Prostate gland (tissue), 2 donors: ENCODE data around the gene COP1. TPM values are rescaled to one million over a fixed set of nuclear protein-coding genes. Genes with fewer than 3 reads are reported as not detected.

Experiments used
- DNase-seq: peaks from one replicate; pipeline ENCODE4 v3.0.0-alpha.2; 2019; ENCODE audit warnings: low spot score
- H3K27ac ChIP-seq, 2 donors: fragments of 200-600 bp; sonication (generic); 2 replicates each; pipeline ENCODE4 v1.5.1; 2017 to 2019
- H3K27me3 ChIP-seq: fragments of 200-600 bp; sonication (generic); replicated peaks from 2 replicates; pipeline ENCODE4 v1.5.1; 2019; ENCODE audit not compliant: insufficient read depth
- H3K36me3 ChIP-seq, 2 donors: fragments of 200-600 bp; sonication (generic); 1 replicate in 1 of 2; 2 replicates in 1 of 2; pipeline versions ENCODE4 v1.5.1 to v1.8.1; 2017 to 2019
- H3K4me1 ChIP-seq: fragments of 200-600 bp; sonication (generic); replicated peaks from 2 replicates; pipeline ENCODE4 v1.5.1; 2019
- H3K4me3 ChIP-seq, 2 donors: fragments of 200-600 bp; sonication (generic); 2 replicates each; pipeline ENCODE4 v1.5.1; 2017 to 2019
- H3K9me3 ChIP-seq: fragments of 200-600 bp; sonication (generic); 2 replicates; pipeline ENCODE4 v1.5.1; 2017
- CTCF ChIP-seq, 4 experiments: fragments of 200-600 bp in 2 of 4; fragments of 450-650 bp in 2 of 4; sonication (generic) in 2 of 4; IDR thresholded peaks; 1 replicate in 3 of 4; 2 replicates in 1 of 4; pipeline ENCODE4 v1.5.1; 2016 to 2019; ENCODE audit warnings: antibody characterized with exemption in 4 of 4, mild to moderate bottlenecking in 2 of 4, moderate library complexity in 2 of 4
- POLR2A ChIP-seq: fragments of 450-650 bp; IDR thresholded peaks from one replicate; pipeline ENCODE4 v1.6.1; 2016; ENCODE audit warnings: antibody characterized with exemption, mild to moderate bottlenecking
- POLR2AphosphoS5 ChIP-seq: sonication (generic); formaldehyde crosslinking; IDR thresholded peaks from one replicate; pipeline ENCODE4 v1.6.1; 2017; ENCODE audit warnings: antibody characterized with exemption
- WGBS: methylation state at CpG from one replicate; pipeline ENCODE4 v1.1.5; 2018; 5-methylcytosine and 5-hydroxymethylcytosine counted together
- intact Hi-C: fragments of 100-400 bp; cut with DNase I; formaldehyde crosslinking; loops from one replicate; pipeline ENCODE4 v1.14.2; 2022
- total RNA-seq, 2 donors: library from RNA; depleted of rRNA; stranded (reverse); fragments of >200 nt; gene quantifications; one replicate each; pipeline ENCODE4 v1.1.0, GENCODE V29; 2016

Gene COP1
- total RNA-seq, 2 donors from 2014 or later: 53.3 to 60.4 TPM

DNA sequence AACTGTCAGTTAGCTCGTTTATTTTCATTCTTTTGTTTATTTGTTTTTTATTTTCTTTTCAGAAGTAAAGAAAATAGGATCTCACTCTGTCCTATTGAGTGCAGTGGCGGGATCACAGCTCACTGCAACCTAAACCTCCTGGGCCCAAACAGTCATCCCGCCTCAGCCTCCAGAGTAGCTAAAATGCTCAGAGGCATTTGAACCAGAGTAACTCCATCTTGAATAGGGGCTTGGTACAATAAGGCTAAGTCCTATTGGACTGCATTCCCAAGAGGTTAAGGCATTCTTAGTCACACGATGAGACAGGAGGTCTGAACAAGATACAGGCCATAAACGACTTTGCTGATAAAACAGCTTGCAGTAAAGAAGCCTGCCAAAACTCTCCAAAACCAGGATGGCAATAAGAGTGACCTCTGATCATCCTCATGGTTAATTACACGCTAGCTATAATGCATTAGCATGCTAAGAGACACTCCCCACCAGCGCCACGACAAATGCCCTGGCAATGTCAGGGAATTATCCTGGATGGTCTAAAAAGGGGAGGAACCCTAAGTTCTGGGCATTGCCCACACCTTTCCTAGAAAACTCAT, 13.1 kb upstream of the COP1 start:
- no peak for TF ChIP-seq CTCF (IDR thresholded peaks at IDR 0.05)
- TF ChIP-seq POLR2A: no peak
- no peak for TF ChIP-seq POLR2AphosphoS5

DNA sequence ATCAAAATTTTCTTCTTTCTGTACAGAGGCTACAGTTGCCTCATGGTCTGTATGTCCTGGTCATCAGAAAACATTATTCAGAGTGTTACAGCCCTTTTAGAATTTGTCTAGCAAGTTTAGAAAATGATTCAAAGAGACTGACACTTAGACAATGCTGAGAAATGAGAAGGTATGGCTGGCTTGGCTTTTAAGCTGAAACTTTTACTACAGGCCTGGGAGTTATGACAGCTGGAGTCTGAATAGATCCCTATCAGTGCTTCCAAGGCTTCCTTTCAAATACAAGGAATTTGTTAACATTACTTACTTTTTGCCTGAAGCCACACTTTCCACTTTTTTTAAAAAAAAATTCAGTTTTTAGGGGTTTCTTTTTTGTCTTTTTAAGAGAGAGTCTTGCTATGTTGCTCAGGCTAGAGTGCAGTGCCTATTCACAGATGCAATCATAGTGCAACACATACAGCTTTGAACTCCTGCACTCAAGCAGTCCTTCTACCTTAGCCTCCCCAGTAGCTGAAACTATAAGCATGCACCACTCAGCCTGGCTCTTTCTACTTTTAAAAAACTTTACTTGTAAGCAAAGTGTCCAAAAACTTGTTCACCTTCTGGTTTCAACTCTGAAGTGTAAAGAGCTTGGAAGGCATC, 10.5 kb upstream of the COP1 start:
- intact Hi-C loops: no loop called here

More for the DNA sequence above, 13.1 kb upstream of the COP1 start:
- no peak overlapping the region for H3K4me3 ChIP-seq
- H3K27me3 ChIP-seq: no peaks in the 10 kb centered on the region
- no peak for DNase-seq
- WGBS: 71% methylated on average over 8 of the region's 8 CpGs
- H3K27ac ChIP-seq: no peak overlapping the region
- no peaks in the 10 kb centered on the region for H3K36me3 ChIP-seq
- no peaks in the 10 kb centered on the region for H3K9me3 ChIP-seq
- intact Hi-C loops: no loop called here
- H3K4me1 ChIP-seq: no peaks in the 10 kb centered on the region

GRCh38 chr1:176216031-176216430, 8.9 kb upstream of the COP1 start:
- Histone ChIP-seq H3K9me3 (no peaks in the 10 kb centered on the region), H3K27ac (no peak overlapping the region), H3K4me3 (no peak overlapping the region), H3K36me3 (no peaks in the 10 kb centered on the region), H3K4me1 (no peaks in the 10 kb centered on the region), H3K27me3 (no peaks in the 10 kb centered on the region)
- WGBS: 58% methylated on average over 1 of the region's 1 CpG
- intact Hi-C loops: no loop called here
- no peak for TF ChIP-seq POLR2AphosphoS5
- no peak for TF ChIP-seq CTCF (IDR thresholded peaks at IDR 0.05)
- TF ChIP-seq POLR2A: no peak
- DNase-seq: no peak

More for the DNA sequence above, 10.5 kb upstream of the COP1 start:
- H3K36me3 ChIP-seq: no peaks in the 10 kb centered on the region
- H3K27ac ChIP-seq: no peak overlapping the region
- H3K4me3 ChIP-seq: no peak overlapping the region
- H3K4me1 ChIP-seq: no peaks in the 10 kb centered on the region
- DNase-seq: no peak
- no peaks in the 10 kb centered on the region for H3K27me3 ChIP-seq
- H3K9me3 ChIP-seq: no peaks in the 10 kb centered on the region
- no peak for TF ChIP-seq POLR2AphosphoS5
- no peak for TF ChIP-seq POLR2A
- no peak for TF ChIP-seq CTCF (IDR thresholded peaks at IDR 0.05)

GRCh38 chr1:176211396-176212165, 4.5 kb upstream of the COP1 start:
- Histone ChIP-seq H3K27me3 (no peaks in the 10 kb centered on the region), H3K27ac (no peak overlapping the region), H3K4me3 (no peak overlapping the region), H3K9me3 (no peaks in the 10 kb centered on the region), H3K36me3 (no peaks in the 10 kb centered on the region), H3K4me1 (no peaks in the 10 kb centered on the region)
- TF ChIP-seq POLR2A (no peak), CTCF (IDR thresholded peaks at IDR 0.05) (no peak), POLR2AphosphoS5 (no peak)
- intact Hi-C loops: no loop called here
- WGBS: 83% methylated on average over 1 of the region's 1 CpG
- DNase-seq: no peak
